ENCODE data around the gene MSMP. TPM values are rescaled to one million over a fixed set of nuclear protein-coding genes. Genes with fewer than 3 reads are reported as not detected.

The MSMP gene
- total and polyA plus RNA-seq, 2 donors (not counting 1 experiment from before 2014, with no cell fraction given), result not detected

DNA sequence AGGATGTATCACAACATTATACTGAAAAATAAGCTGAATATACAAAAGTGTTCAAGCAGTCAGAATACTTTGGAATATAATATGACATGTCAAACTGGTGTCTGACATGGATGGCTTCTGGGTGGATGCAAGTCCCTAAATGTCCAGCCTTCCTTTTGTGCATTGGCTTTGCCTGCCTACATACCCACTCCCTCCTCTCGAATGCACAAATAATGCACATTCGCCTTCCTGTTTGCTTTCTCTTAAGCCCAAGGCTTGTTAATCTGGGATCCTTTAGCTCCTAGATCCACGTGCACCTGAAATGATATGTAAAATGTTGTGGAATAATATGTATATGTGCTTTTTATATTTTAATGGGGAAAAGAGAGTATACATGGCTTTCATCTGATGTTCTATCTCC is 24.4 kb upstream of the MSMP start:
- Histone ChIP-seq H3K9me3 (ENCODE audit: control insufficient read depth, insufficient read depth, low read depth, low read length) (no peaks in the 10 kb centered on the region), H3K4me2 (ENCODE audit: extremely low read depth, insufficient read depth, low read length) (no peak overlapping the region), H3K9ac (ENCODE audit: insufficient read depth, low read length) (no peak overlapping the region), H4K20me1 (ENCODE audit: control insufficient read depth, extremely low read depth, insufficient read depth, low read length) (no peaks in the 10 kb centered on the region), H3K27ac (ENCODE audit: insufficient read depth, low read length) (no peak overlapping the region), H2AFZ (ENCODE audit: low read length) (no peak overlapping the region), H3K4me1 (ENCODE audit: control insufficient read depth, extremely low read depth, insufficient read depth, low read length) (no peaks in the 10 kb centered on the region), H3K36me3 (ENCODE audit: control insufficient read depth, insufficient read depth, low read length) (no peaks in the 10 kb centered on the region), H3K4me3 (replicated peaks in 1 of 4; ENCODE audit: control extremely low read depth in 1 of 4, insufficient read depth in 1 of 4, low read depth in 3 of 4, low read length in 4 of 4) (no peak overlapping the region), H3K79me2 (ENCODE audit: control insufficient read depth, insufficient read depth, low read length) (no peaks in the 10 kb centered on the region), H3K27me3 (ENCODE audit: control insufficient read depth, insufficient read depth, low read length) (peaks cover 17% of the 10 kb centered on the region)
- TF ChIP-seq EZH2 (IDR thresholded peaks at IDR 0.05; ENCODE audit: low read length, missing control alignments), result no peak
- TF ChIP-seq, protein P1, sequence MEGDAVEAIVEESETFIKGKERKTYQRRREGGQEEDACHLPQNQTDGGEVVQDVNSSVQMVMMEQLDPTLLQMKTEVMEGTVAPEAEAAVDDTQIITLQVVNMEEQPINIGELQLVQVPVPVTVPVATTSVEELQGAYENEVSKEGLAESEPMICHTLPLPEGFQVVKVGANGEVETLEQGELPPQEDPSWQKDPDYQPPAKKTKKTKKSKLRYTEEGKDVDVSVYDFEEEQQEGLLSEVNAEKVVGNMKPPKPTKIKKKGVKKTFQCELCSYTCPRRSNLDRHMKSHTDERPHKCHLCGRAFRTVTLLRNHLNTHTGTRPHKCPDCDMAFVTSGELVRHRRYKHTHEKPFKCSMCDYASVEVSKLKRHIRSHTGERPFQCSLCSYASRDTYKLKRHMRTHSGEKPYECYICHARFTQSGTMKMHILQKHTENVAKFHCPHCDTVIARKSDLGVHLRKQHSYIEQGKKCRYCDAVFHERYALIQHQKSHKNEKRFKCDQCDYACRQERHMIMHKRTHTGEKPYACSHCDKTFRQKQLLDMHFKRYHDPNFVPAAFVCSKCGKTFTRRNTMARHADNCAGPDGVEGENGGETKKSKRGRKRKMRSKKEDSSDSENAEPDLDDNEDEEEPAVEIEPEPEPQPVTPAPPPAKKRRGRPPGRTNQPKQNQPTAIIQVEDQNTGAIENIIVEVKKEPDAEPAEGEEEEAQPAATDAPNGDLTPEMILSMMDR (conservative IDR thresholded peaks at IDR 0.05 in 1 of 2, IDR thresholded peaks at IDR 0.05 in 1 of 2; ENCODE audit: low read depth in 1 of 2, low read length in 2 of 2), result no peak
- DNase-seq (ENCODE audit: low read depth in 2 of 2), result no peak

DNA sequence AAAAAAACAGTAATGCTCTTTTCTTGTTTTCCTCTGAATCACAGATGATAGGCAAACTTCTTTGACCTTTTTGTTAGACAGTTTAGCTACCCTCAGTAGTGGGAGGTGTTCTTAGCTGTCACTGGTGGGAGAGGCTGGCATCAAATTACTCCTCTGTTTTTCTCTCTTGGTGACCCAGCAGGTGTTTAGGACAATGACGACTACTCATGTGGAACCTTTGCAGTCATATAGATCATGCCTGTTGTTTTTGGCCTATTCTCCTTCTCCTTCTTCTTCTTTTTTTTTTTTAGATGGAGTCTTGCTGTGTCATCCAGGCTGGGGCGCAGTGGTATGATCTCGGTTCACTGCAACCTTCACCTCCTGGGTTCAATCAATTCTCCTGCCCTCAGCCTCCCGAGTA is 21.9 kb upstream of the MSMP start:
- peaks cover 17% of the 10 kb centered on the region for H3K27me3 ChIP-seq (ENCODE audit: control insufficient read depth, insufficient read depth, low read length)
- DNase-seq (ENCODE audit: low read depth in 2 of 2), result no peak
- no peak for TF ChIP-seq EZH2 (IDR thresholded peaks at IDR 0.05; ENCODE audit: low read length, missing control alignments)
- TF ChIP-seq, protein P1 (conservative IDR thresholded peaks at IDR 0.05 in 1 of 2, IDR thresholded peaks at IDR 0.05 in 1 of 2; ENCODE audit: low read depth in 1 of 2, low read length in 2 of 2), result no peak
- no peaks in the 10 kb centered on the region for H4K20me1 ChIP-seq (ENCODE audit: control insufficient read depth, extremely low read depth, insufficient read depth, low read length)
- H3K36me3 ChIP-seq (ENCODE audit: control insufficient read depth, insufficient read depth, low read length), result no peaks in the 10 kb centered on the region
- no peak overlapping the region for H3K4me2 ChIP-seq (ENCODE audit: extremely low read depth, insufficient read depth, low read length)
- H3K27ac ChIP-seq (ENCODE audit: insufficient read depth, low read length), result no peak overlapping the region
- no peak overlapping the region for H3K4me3 ChIP-seq (replicated peaks in 1 of 4; ENCODE audit: control extremely low read depth in 1 of 4, insufficient read depth in 1 of 4, low read depth in 3 of 4, low read length in 4 of 4)
- H3K4me1 ChIP-seq (ENCODE audit: control insufficient read depth, extremely low read depth, insufficient read depth, low read length), result no peaks in the 10 kb centered on the region
- no peak overlapping the region for H2AFZ ChIP-seq (ENCODE audit: low read length)
- no peak overlapping the region for H3K9ac ChIP-seq (ENCODE audit: insufficient read depth, low read length)
- no peaks in the 10 kb centered on the region for H3K9me3 ChIP-seq (ENCODE audit: control insufficient read depth, insufficient read depth, low read depth, low read length)
- no peaks in the 10 kb centered on the region for H3K79me2 ChIP-seq (ENCODE audit: control insufficient read depth, insufficient read depth, low read length)

- H3K79me2 ChIP-seq (ENCODE audit: control insufficient read depth, insufficient read depth, low read length), result no peaks in the 10 kb centered on the region
- no peak for DNase-seq (ENCODE audit: low read depth in 2 of 2)
- H2AFZ ChIP-seq (ENCODE audit: low read length), result no peak overlapping the region
- no peaks in the 10 kb centered on the region for H3K4me1 ChIP-seq (ENCODE audit: control insufficient read depth, extremely low read depth, insufficient read depth, low read length)
- H4K20me1 ChIP-seq (ENCODE audit: control insufficient read depth, extremely low read depth, insufficient read depth, low read length), result no peaks in the 10 kb centered on the region
- H3K27ac ChIP-seq (ENCODE audit: insufficient read depth, low read length), result no peak overlapping the region
- H3K9me3 ChIP-seq (ENCODE audit: control insufficient read depth, insufficient read depth, low read depth, low read length), result no peaks in the 10 kb centered on the region
- H3K36me3 ChIP-seq (ENCODE audit: control insufficient read depth, insufficient read depth, low read length), result no peaks in the 10 kb centered on the region
- H3K4me3 ChIP-seq (replicated peaks in 1 of 4; ENCODE audit: control extremely low read depth in 1 of 4, insufficient read depth in 1 of 4, low read depth in 3 of 4, low read length in 4 of 4), result no peak overlapping the region
- no peak for TF ChIP-seq EZH2 (IDR thresholded peaks at IDR 0.05; ENCODE audit: low read length, missing control alignments)
- H3K27me3 ChIP-seq (ENCODE audit: control insufficient read depth, insufficient read depth, low read length), result peaks cover 21% of the 10 kb centered on the region
- H3K4me2 ChIP-seq (ENCODE audit: extremely low read depth, insufficient read depth, low read length), result no peak overlapping the region
- no peak overlapping the region for H3K9ac ChIP-seq (ENCODE audit: insufficient read depth, low read length)
Observed at GRCh38 chr9:35774907-35775635, 21.0 kb upstream of the MSMP start.
